Ascending aorta (tissue), 2 donors: ENCODE results near the gene OXTR. TPM values are rescaled to one million over a fixed set of nuclear protein-coding genes. Genes with fewer than 3 reads are reported as not detected.

ENCODE experiments used
- DNase-seq, 2 donors: peaks; one replicate each; pipeline ENCODE4 v3.0.0-alpha.2; 2019; ENCODE audit warnings: low spot score in 2 of 2
- H3K27ac ChIP-seq, 2 donors: fragments of 200-600 bp; sonication (generic); one replicate each; pipeline ENCODE4 v1.5.1; 2016 to 2017; ENCODE audit warnings: mild to moderate bottlenecking in 1 of 2
- H3K27me3 ChIP-seq: fragments of 200-600 bp; sonication (generic); one replicate; pipeline ENCODE4 v1.5.1; 2017
- H3K36me3 ChIP-seq, 2 donors: fragments of 200-600 bp; sonication (generic); one replicate each; pipeline ENCODE4 v1.5.1; 2016
- H3K4me1 ChIP-seq, 2 donors: fragments of 200-600 bp; sonication (generic); one replicate each; pipeline ENCODE4 v1.5.1; 2016 to 2017; ENCODE audit warnings: mild to moderate bottlenecking in 1 of 2
- H3K4me3 ChIP-seq, 2 donors: fragments of 200-600 bp; sonication (generic); one replicate each; pipeline ENCODE4 v1.5.1; 2016 to 2017; ENCODE audit warnings: mild to moderate bottlenecking in 1 of 2
- H3K9me3 ChIP-seq, 2 donors: fragments of 200-600 bp; sonication (generic); one replicate each; pipeline ENCODE4 v1.5.1; 2016
- CTCF ChIP-seq, 3 experiments: fragments of 200-600 bp in 2 of 3; fragments of 450-650 bp in 1 of 3; sonication (generic) in 2 of 3; IDR thresholded peaks; one replicate each; pipeline ENCODE4 v1.5.1; 2016 to 2019; ENCODE audit warnings: antibody characterized with exemption in 3 of 3, mild to moderate bottlenecking in 1 of 3, moderate library complexity in 1 of 3
- intact Hi-C: fragments of 100-400 bp; cut with DNase I; formaldehyde crosslinking; loops from one replicate; pipeline ENCODE4 v1.15.1; 2023
- total RNA-seq: library from RNA; depleted of rRNA; stranded (reverse); fragments of >200 nt; gene quantifications from one replicate; pipeline ENCODE4 v1.1.0, GENCODE V29; 2016

Gene OXTR
- total RNA-seq, result 150 TPM

- peaks cover 3% of the 10 kb centered on the region for H3K27me3 ChIP-seq
- TF ChIP-seq CTCF (IDR thresholded peaks at IDR 0.05), result peak; percentile 90 to 100 (median 99)
Observed at GRCh38 chr3:8769088-8769822, at the start of gene OXTR. OXTR (minus strand) TSS chr3:8769613; CDS start chr3:8768187, 1,426 bp downstream.

GRCh38 chr3:8817486-8817885 is 48.1 kb upstream of the OXTR start:
- no peak for DNase-seq
- Histone ChIP-seq H3K9me3 (peaks cover 19 to 32% of the 10 kb centered on the region in 2 donors), H3K4me1 (no peaks in the 10 kb centered on the region), H3K4me3 (no peak overlapping the region), H3K27me3 (no peaks in the 10 kb centered on the region), H3K27ac (no peak overlapping the region), H3K36me3 (no peaks in the 10 kb centered on the region)
- intact Hi-C loops, result no loop called here
- no peak for TF ChIP-seq CTCF (IDR thresholded peaks at IDR 0.05)

More at GRCh38 chr3:8769088-8769822, at the start of gene OXTR:
- intact Hi-C loops, result loop anchor here (5.0 kb wide), 2 partner anchors 107 to 327 kb away; no protein-coding TSS in a partner anchor
- DNase-seq, result peak in 1 of 2 donors; percentile 67
- H3K4me1 ChIP-seq, result peaks cover 0 to 17% of the 10 kb centered on the region in 2 donors
- H3K4me3 ChIP-seq, result peak within 1 kb of the TSS; percentile 37 to 68
- H3K36me3 ChIP-seq, result no peaks in the 10 kb centered on the region
- no peak within 1 kb of the TSS for H3K27ac ChIP-seq
- H3K9me3 ChIP-seq, result no peaks in the 10 kb centered on the region

GRCh38 chr3:8816106-8816505 is 46.7 kb upstream of the OXTR start:
- no peak for TF ChIP-seq CTCF (IDR thresholded peaks at IDR 0.05)
- H3K27me3 ChIP-seq, result no peaks in the 10 kb centered on the region
- no peaks in the 10 kb centered on the region for H3K36me3 ChIP-seq
- no peaks in the 10 kb centered on the region for H3K4me1 ChIP-seq
- DNase-seq, result no peak
- intact Hi-C loops, result no loop called here
- peaks cover 19 to 30% of the 10 kb centered on the region in 2 donors for H3K9me3 ChIP-seq
- H3K27ac ChIP-seq, result no peak overlapping the region
- H3K4me3 ChIP-seq, result no peak overlapping the region

GRCh38 chr3:8813411-8813810 is 44.0 kb upstream of the OXTR start:
- H3K27ac ChIP-seq, result no peak overlapping the region
- DNase-seq, result no peak
- no peaks in the 10 kb centered on the region for H3K4me1 ChIP-seq
- H3K27me3 ChIP-seq, result no peaks in the 10 kb centered on the region
- no peak overlapping the region for H3K4me3 ChIP-seq
- H3K36me3 ChIP-seq, result no peaks in the 10 kb centered on the region
- no peak for TF ChIP-seq CTCF (IDR thresholded peaks at IDR 0.05)
- intact Hi-C loops, result no loop called here
- peaks cover 4 to 5% of the 10 kb centered on the region in 2 donors for H3K9me3 ChIP-seq

GRCh38 chr3:8810561-8810960 is 41.1 kb upstream of the OXTR start:
- H3K27me3 ChIP-seq, result no peaks in the 10 kb centered on the region
- no peak for DNase-seq
- TF ChIP-seq CTCF (IDR thresholded peaks at IDR 0.05), result no peak
- H3K27ac ChIP-seq, result no peak overlapping the region
- H3K36me3 ChIP-seq, result no peaks in the 10 kb centered on the region
- H3K9me3 ChIP-seq, result no peaks in the 10 kb centered on the region
- no peaks in the 10 kb centered on the region for H3K4me1 ChIP-seq
- intact Hi-C loops, result no loop called here
- H3K4me3 ChIP-seq, result no peak overlapping the region
